Skeletal muscle satellite cell (primary cell): ENCODE data around the gene INTS3. TPM values are rescaled to one million over a fixed set of nuclear protein-coding genes. Genes with fewer than 3 reads are reported as not detected.

Experiments used
- H3K27me3 ChIP-seq: 2 replicates; pipeline ENCODE4 v1.7.0; 2013; ENCODE audit warnings: low read length; ENCODE audit not compliant: control insufficient read depth, insufficient read depth
- H3K36me3 ChIP-seq: 2 replicates; pipeline ENCODE4 v1.7.0; 2013; ENCODE audit warnings: mild to moderate bottlenecking, control low read depth, low read length; ENCODE audit not compliant: insufficient read depth
- H3K4me1 ChIP-seq: 2 replicates; pipeline ENCODE4 v1.7.0; 2013; ENCODE audit warnings: low read length; ENCODE audit not compliant: control insufficient read depth, insufficient read depth
- H3K4me2 ChIP-seq: 2 replicates; pipeline ENCODE4 v1.7.0; 2013; ENCODE audit warnings: mild to moderate bottlenecking, low read length
- H3K4me3 ChIP-seq: 2 replicates; pipeline ENCODE4 v1.7.0; 2013; ENCODE audit warnings: low read length
- H3K9ac ChIP-seq: 2 replicates; pipeline ENCODE4 v1.7.0; 2013; ENCODE audit warnings: mild to moderate bottlenecking, low read depth, low read length, moderate library complexity
- H3K9me3 ChIP-seq: replicated peaks from 2 replicates; pipeline ENCODE4 v1.7.0; 2013; ENCODE audit warnings: mild to moderate bottlenecking, control low read depth, low read length
- total RNA-seq: library from RNA; depleted of rRNA; stranded (reverse); fragments of >200 nt; gene quantifications from 2 replicates; pipeline ENCODE4 v1.2.3, GENCODE V29; 2012; rRNA removed

Gene INTS3
- total RNA-seq, result 28.6 and 38.7 TPM in 2 replicates

- H3K4me1 ChIP-seq, result peaks cover 11% of the 10 kb centered on the region
- peak within 1 kb of the TSS; percentile 98 for H3K9ac ChIP-seq
- H3K4me3 ChIP-seq, result peak within 1 kb of the TSS; percentile 88
- peak within 1 kb of the TSS; percentile 96 for H3K4me2 ChIP-seq
- H3K9me3 ChIP-seq, result no peaks in the 10 kb centered on the region
- H3K27me3 ChIP-seq, result no peaks in the 10 kb centered on the region
- H3K36me3 ChIP-seq, result no peaks in the 10 kb centered on the region
Observed at GRCh38 chr1:153727463-153728304, at the start of gene INTS3. Gene INTS3, plus strand, starts transcription at chr1:153728050. Its CDS starts 585 bp downstream, at chr1:153728635.

- H3K4me3 ChIP-seq, result peak within 1 kb of the TSS; percentile 60
- H3K4me1 ChIP-seq, result peaks cover 20% of the 10 kb centered on the region
- H3K9me3 ChIP-seq, result no peaks in the 10 kb centered on the region
- H3K27me3 ChIP-seq, result peaks cover 50% of the 10 kb centered on the region
- H3K4me2 ChIP-seq, result peak within 1 kb of the TSS; percentile 87
- H3K9ac ChIP-seq, result no peak within 1 kb of the TSS
- no peaks in the 10 kb centered on the region for H3K36me3 ChIP-seq
Observed at GRCh38 chr1:153678519-153679336, 49.1 kb upstream of the INTS3 start, which contains the start of gene NPR1. Gene NPR1, plus strand, starts transcription at chr1:153678688. Its CDS starts 421 bp downstream, at chr1:153679109.

DNA sequence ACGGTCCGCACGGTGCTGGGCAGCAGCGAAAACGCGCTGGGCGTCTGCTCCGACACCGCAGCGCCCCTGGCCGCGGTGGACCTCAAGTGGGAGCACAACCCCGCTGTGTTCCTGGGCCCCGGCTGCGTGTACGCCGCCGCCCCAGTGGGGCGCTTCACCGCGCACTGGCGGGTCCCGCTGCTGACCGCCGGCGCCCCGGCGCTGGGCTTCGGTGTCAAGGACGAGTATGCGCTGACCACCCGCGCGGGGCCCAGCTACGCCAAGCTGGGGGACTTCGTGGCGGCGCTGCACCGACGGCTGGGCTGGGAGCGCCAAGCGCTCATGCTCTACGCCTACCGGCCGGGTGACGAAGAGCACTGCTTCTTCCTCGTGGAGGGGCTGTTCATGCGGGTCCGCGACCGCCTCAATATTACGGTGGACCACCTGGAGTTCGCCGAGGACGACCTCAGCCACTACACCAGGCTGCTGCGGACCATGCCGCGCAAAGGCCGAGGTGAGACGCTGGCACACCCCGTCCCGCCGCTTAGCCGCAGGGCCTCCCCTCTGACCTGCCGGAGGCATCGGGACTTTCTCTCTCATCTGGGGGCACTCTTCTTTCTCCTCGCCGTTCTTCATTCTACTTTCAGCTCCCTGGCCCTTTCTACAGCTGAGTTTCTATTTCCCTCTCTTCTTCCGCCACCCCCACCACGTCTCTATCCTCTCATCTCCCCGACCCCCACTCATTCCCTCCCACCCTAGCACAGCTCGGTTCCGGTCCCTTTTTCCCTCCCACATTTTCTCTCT lies 48.3 kb upstream of the INTS3 start:
- no peaks in the 10 kb centered on the region for H3K9me3 ChIP-seq

DNA sequence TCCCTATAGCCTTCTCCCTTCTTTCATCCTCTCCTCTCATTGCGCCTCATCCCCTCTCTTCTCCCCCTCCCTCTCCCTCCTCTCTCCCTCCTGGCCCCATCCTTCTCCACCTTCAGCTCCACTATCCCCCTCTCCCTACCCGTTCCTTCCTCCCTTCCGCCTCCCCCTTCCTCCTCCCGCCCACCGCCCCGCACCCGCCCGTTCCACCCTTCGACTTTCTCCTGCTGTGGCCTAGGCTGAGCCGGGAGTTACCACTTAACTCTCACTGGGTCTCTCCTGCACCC lies 47.8 kb upstream of the INTS3 start:
- Histone ChIP-seq H3K4me3 (no peak overlapping the region), H3K36me3 (no peaks in the 10 kb centered on the region), H3K9me3 (no peaks in the 10 kb centered on the region), H3K9ac (no peak overlapping the region), H3K4me1 (peaks cover 20% of the 10 kb centered on the region), H3K4me2 (no peak overlapping the region), H3K27me3 (peaks cover 50% of the 10 kb centered on the region)

More for the DNA sequence above, 48.3 kb upstream of the INTS3 start:
- peak overlapping the region; percentile 60 for H3K4me3 ChIP-seq
- H3K9ac ChIP-seq, result no peak overlapping the region
- no peaks in the 10 kb centered on the region for H3K36me3 ChIP-seq
- peaks cover 20% of the 10 kb centered on the region for H3K4me1 ChIP-seq
- peaks cover 50% of the 10 kb centered on the region for H3K27me3 ChIP-seq
- peak overlapping the region; percentile 87 for H3K4me2 ChIP-seq

DNA sequence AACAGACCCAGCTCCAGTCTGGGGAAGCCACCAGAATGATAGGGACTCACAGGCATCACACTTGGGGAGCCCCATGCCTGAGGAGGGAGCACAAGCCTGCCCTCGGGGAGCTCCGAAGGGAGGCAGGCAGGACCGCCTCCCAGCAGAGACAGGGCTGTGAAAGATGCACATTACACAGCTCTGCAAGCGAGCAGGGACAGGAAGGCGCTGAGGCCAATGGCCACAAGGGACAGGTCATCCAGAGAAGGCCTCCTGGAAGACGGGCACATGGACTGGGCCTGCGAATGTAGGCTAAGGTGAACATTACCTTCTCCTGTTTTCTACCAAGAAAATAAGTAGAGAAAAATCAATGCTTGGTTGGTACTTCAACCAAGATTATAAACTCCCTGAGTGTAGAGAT lies 45.1 kb upstream of the INTS3 start:
- no peaks in the 10 kb centered on the region for H3K9me3 ChIP-seq
- H3K4me2 ChIP-seq, result no peak overlapping the region
- H3K27me3 ChIP-seq, result peaks cover 72% of the 10 kb centered on the region
- H3K36me3 ChIP-seq, result no peaks in the 10 kb centered on the region
- peaks cover 20% of the 10 kb centered on the region for H3K4me1 ChIP-seq
- H3K4me3 ChIP-seq, result no peak overlapping the region
- H3K9ac ChIP-seq, result no peak overlapping the region

DNA sequence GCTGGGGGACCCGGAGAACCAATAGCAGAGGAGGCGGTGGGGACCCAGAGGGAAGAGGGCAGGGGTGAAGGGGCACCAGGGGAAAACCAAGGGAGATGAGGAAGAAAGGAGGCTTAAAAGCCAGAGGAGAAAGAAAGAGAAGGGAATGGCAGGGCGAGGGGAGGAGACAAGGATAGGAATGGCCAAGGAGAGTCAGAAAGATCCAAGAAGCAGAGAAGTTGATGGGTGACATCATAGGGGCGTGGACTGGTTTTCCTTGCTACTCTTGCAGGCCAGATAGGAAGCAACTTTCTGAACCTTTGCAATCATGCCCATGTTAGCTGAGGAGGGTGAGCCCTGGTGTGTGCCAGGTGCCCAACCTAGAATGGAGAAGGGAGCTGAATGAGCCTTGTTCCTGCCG lies 44.0 kb upstream of the INTS3 start:
- peaks cover 8% of the 10 kb centered on the region for H3K4me1 ChIP-seq
- H3K9ac ChIP-seq, result no peak overlapping the region
- H3K27me3 ChIP-seq, result peaks cover 64% of the 10 kb centered on the region
- no peaks in the 10 kb centered on the region for H3K36me3 ChIP-seq
- no peak overlapping the region for H3K4me2 ChIP-seq
- H3K9me3 ChIP-seq, result no peaks in the 10 kb centered on the region
- no peak overlapping the region for H3K4me3 ChIP-seq

GRCh38 chr1:153684892-153685291 lies 43.0 kb upstream of the INTS3 start:
- Histone ChIP-seq H3K9me3 (no peaks in the 10 kb centered on the region), H3K36me3 (no peaks in the 10 kb centered on the region), H3K4me2 (no peak overlapping the region), H3K27me3 (peaks cover 58% of the 10 kb centered on the region), H3K9ac (no peak overlapping the region), H3K4me3 (no peak overlapping the region), H3K4me1 (no peaks in the 10 kb centered on the region)

DNA sequence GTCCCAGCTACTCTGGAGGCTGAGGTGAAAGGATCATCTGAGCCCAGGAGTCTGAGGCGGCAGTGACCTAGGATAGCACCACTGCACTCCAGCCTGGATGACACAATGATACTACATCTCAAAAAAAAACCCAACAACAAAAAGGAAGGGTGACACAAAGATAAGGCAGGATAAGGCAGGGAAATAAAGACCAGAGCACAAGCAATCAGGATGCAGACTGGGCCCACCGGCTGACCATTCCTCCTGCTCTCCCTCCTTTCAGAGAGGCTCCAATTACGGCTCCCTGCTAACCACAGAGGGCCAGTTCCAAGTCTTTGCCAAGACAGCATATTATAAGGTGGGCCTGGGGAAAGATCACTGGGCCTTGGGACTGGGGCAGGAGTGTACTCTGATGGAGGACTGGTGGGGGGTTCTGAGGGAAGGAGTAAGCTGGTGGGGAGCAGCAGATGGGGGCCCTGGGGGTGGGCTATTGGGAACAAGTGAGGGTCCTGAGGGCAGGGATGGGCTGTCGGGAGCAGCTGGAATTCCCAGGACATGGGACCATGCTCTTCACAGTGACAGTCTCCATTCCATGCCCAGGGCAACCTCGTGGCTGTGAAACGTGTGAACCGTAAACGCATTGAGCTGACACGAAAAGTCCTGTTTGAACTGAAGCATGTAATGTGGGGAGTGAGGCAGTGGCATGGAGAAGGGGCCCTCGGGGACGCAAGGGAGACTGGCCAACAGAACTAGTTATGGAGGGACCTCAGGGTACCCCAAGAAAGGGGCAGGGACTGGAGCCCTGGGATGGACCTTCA lies 42.1 kb upstream of the INTS3 start:
- no peaks in the 10 kb centered on the region for H3K9me3 ChIP-seq
- H3K9ac ChIP-seq, result no peak overlapping the region
- no peaks in the 10 kb centered on the region for H3K36me3 ChIP-seq
- peaks cover 56% of the 10 kb centered on the region for H3K27me3 ChIP-seq
- no peak overlapping the region for H3K4me2 ChIP-seq
- H3K4me3 ChIP-seq, result no peak overlapping the region
- H3K4me1 ChIP-seq, result no peaks in the 10 kb centered on the region

- H3K4me3 ChIP-seq, result no peak overlapping the region
- H3K9ac ChIP-seq, result no peak overlapping the region
- peaks cover 53% of the 10 kb centered on the region for H3K27me3 ChIP-seq
- H3K4me2 ChIP-seq, result no peak overlapping the region
- no peaks in the 10 kb centered on the region for H3K9me3 ChIP-seq
- no peaks in the 10 kb centered on the region for H3K36me3 ChIP-seq
- no peaks in the 10 kb centered on the region for H3K4me1 ChIP-seq
Observed at GRCh38 chr1:153687346-153688125, 40.3 kb upstream of the INTS3 start.

DNA sequence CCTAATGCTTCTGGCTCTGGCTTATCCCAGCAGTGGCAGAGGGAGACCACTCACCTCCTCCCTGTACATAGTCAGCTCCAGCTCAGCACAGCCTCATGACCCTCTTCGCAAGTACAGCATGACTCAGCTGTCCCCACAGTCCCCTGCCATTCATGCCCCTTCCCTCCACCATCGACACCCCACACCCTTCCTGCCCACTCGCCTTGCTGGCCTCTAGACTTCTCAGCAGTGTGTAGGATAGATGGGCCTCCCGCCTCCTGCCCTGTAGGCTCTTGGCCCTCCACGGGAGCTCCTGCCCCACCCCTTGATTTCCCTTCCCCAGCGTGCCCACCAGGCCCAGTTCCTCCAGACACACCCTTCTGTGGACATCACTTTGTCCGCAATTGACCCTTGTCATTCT lies 39.6 kb upstream of the INTS3 start:
- no peak overlapping the region for H3K4me3 ChIP-seq
- no peak overlapping the region for H3K4me2 ChIP-seq
- H3K9me3 ChIP-seq, result no peaks in the 10 kb centered on the region
- no peak overlapping the region for H3K9ac ChIP-seq
- H3K4me1 ChIP-seq, result no peaks in the 10 kb centered on the region
- H3K27me3 ChIP-seq, result peaks cover 53% of the 10 kb centered on the region
- no peaks in the 10 kb centered on the region for H3K36me3 ChIP-seq
